GM18867 (cell line): ENCODE data around the gene ID4.
"Not testable (repeated sequence)": the region's sequence is repeated elsewhere in the genome, so short reads cannot be mapped to it uniquely, and the experiment has no call there.

Source experiments
- ATAC-seq: cut with Tn5 transposase; IDR thresholded peaks from one replicate; pipeline ENCODE4 v1.9.1; 2021; ENCODE audit warnings: mild to moderate bottlenecking, moderate library complexity; ENCODE audit not compliant: unreplicated experiment

ID4 gene

GRCh38 chr6:19831358-19831757, 5.8 kb upstream of the ID4 start:
- no peak for ATAC-seq

GRCh38 chr6:19833947-19834346, 3.2 kb upstream of the ID4 start:
- ATAC-seq = no peak

DNA sequence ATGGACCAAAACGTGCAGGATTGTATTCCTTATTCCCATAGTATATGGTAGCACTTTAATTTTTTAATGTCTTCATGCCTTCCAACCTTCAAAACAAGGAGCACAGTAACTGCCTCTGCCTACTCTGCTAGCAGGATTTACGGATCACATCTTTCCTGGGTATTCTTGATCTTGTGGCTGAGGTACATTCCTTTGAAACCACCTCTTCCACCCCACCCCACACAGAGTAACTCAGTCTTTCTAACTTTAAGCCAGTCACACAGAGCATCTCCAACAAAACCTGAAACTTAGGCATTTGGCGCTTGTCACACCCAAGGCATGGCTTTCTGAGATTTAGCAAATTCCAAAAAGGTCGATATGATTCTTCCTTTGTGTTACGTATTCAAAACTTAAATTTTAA, 2.3 kb upstream of the ID4 start:
- no peak for ATAC-seq

- no peak for ATAC-seq
Observed at GRCh38 chr6:19835605-19836004, 1.6 kb upstream of the ID4 start.

DNA sequence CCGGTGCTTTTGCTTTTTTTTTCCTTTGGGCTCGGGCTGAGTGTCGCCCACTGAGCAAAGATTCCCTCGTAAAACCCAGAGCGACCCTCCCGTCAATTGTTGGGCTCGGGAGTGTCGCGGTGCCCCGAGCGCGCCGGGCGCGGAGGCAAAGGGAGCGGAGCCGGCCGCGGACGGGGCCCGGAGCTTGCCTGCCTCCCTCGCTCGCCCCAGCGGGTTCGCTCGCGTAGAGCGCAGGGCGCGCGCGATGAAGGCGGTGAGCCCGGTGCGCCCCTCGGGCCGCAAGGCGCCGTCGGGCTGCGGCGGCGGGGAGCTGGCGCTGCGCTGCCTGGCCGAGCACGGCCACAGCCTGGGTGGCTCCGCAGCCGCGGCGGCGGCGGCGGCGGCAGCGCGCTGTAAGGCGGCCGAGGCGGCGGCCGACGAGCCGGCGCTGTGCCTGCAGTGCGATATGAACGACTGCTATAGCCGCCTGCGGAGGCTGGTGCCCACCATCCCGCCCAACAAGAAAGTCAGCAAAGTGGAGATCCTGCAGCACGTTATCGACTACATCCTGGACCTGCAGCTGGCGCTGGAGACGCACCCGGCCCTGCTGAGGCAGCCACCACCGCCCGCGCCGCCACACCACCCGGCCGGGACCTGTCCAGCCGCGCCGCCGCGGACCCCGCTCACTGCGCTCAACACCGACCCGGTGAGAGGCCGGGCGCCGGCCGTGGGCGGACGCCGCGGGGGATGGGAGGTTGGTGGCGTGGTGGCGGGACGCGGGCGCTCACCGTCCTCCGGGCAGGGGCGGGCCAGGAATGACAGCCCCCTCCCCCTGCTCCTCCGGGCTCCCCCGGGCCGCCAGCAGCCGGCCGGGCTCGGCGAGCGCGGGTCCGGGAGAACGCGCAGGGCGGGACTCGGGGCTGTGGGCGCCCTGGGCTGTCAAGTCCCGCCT, 606 bp downstream of the ID4 start:
- peak; percentile 18 for ATAC-seq

GRCh38 chr6:19838442-19839236, 1.5 kb downstream of the ID4 start:
- ATAC-seq = peak; percentile 64

DNA sequence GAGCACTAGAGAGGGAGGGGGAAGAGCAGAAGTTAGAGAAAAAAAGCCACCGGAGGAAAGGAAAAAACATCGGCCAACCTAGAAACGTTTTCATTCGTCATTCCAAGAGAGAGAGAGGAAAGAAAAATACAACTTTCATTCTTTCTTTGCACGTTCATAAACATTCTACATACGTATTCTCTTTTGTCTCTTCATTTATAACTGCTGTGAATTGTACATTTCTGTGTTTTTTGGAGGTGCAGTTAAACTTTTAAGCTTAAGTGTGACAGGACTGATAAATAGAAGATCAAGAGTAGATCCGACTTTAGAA, 2.0 kb downstream of the ID4 start:
- no peak for ATAC-seq

DNA sequence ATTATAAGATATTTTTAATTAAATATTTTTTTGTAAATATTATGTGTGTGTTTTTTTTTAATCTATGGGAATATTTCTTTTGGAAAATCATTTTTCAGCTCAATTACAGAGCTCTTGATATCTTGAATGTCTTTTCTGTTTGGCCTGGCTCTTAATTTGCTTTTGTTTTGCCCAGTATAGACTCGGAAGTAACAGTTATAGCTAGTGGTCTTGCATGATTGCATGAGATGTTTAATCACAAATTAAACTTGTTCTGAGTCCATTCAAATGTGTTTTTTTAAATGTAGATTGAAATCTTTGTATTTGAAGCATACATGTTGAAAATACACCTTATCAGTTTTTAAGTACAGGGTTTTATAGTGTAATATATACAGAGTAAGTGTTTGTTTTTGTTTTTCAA, 2.6 kb downstream of the ID4 start:
- ATAC-seq = no peak

DNA sequence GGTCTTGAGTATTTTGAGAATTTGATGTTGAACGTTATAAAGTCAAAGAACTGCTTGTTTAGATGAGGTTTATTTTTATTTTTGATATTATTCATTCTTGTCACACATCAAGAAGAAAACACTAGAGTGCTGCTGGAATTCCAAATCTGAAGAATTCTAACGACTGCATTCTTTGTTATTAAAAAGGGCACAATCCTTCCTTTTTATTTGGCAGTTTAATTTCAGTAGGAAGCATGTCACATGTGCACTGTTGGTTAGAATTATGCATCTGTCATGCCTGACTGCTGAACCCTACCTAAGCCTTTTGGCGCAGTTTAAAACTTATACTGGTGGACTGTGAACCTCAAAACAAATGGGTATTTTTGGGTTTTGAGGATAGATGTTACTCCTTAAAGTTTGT, 4.0 kb downstream of the ID4 start:
- ATAC-seq = no peak

- ATAC-seq = no peak
Observed at GRCh38 chr6:19842030-19842615, 5.0 kb downstream of the ID4 start.

DNA sequence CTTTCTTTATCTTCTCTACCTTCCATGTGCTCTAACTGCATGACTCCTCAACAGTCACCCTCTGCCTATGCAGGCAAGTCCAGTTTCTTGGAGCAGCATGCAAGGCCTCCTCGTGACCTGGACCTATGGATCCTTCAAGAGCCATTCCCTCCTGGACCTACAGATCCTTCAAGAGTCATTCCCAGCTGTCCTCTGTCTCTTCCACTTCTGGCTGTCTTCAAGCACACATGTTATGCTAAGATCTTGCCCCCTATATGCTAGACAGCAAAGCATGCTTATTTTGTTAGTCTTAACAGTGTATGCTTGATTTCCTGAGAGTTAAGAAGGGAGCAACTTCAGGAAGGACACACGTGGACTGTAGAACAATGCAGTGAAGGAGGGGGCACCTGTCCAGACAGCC, 7.5 kb downstream of the ID4 start:
- ATAC-seq = no peak

GRCh38 chr6:19845266-19846041, 8.3 kb downstream of the ID4 start:
- no peak for ATAC-seq

DNA sequence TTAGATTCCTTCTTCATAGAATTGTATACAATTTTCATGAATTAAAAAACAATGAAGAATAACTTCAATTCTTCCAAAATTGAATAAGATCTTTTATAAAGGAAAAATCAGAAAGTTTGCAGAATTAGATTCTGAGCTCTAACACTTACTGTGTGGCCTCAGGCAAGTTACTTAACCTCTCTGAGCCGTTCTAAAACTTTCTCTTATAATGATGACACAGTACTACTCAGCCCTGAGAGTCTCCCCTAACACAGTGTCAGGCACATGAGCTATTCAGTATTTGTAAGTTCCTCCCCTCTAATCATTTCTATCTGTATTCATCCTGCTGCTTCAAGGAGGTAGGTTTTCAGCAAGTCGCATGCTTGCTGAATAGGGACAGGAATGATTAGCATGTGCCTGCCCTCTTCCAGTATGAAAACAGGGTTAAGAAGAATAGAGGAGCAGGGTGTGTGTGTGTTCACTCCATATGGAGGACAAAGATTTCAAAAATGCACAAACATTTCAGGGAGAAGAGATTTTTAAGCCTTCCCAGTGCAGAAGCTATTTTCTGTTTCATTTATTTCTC, 11.4 kb downstream of the ID4 start:
- ATAC-seq = no peak

GRCh38 chr6:19849196-19849595, 12.0 kb downstream of the ID4 start:
- ATAC-seq = no peak

GRCh38 chr6:19849755-19850154, 12.6 kb downstream of the ID4 start:
- no peak for ATAC-seq

- peak; percentile 62 for ATAC-seq
Observed at GRCh38 chr6:19851241-19852089, 14.3 kb downstream of the ID4 start.

GRCh38 chr6:19852090-19852457, 14.9 kb downstream of the ID4 start:
- ATAC-seq = no peak

DNA sequence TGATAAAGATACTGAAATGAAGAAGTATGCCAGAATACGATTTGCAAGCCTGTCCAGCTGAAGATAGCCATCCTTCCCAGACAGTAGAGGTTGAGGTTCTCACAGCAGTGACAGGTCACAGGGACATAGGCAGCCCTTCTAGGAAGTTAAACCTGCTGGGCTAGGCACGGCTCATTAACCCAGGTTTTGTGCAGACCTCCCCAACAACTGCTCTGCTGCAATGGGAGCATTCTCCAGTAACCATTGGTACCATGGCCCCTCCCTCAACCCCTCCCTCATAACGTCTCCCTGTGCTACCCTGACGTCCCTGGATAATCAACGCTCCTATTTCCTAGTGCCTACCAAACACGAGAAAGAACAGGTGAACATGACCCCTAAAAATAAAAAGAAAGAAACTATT, 15.8 kb downstream of the ID4 start:
- no peak for ATAC-seq

- ATAC-seq = not testable (repeated sequence)
Observed at GRCh38 chr6:19854421-19855015, 17.3 kb downstream of the ID4 start.

DNA sequence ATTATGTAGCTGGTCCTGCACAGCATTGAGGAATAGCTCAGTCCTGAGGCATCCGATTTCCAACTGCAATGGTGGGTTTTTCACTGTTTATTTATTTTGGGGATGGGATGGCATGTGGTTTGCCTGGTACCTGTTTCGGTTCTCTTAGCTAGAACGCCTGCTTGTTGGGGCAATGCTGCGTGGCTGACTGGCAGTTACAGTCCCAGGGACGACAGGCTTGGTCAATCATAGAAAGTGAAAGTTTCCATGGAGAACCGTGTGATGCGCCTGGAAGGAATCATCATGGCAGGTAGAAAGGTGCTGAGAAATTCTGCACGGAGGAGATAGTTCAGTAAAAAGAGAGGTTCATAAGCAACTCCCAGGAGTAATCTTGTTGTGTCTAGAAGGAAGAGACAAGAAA, 18.4 kb downstream of the ID4 start:
- ATAC-seq = no peak
